ENCODE data around the gene ZFYVE28.

The ZFYVE28 gene

GRCh38 chr4:2337131-2337723, 81.2 kb downstream of the ZFYVE28 start:
- no peak for TF ChIP-seq CTCF (IDR thresholded peaks at IDR 0.05)
- Mint-ChIP-seq H3K4me3 (no peak overlapping the region), H3K9me3 (no peaks in the 10 kb centered on the region), H3K27me3 (ENCODE audit: low read depth, poor library complexity) (peaks cover 20% of the 10 kb centered on the region), H3K27ac (no peak overlapping the region), H3K36me3 (ENCODE audit: low read depth) (no peaks in the 10 kb centered on the region), H3K4me1 (peaks cover 13% of the 10 kb centered on the region)
- no peak for DNase-seq

- Mint-ChIP-seq H3K4me3 (no peak overlapping the region), H3K4me1 (peaks cover 13% of the 10 kb centered on the region), H3K36me3 (ENCODE audit: low read depth) (no peaks in the 10 kb centered on the region), H3K27ac (peak overlapping the region; percentile 79), H3K9me3 (no peaks in the 10 kb centered on the region), H3K27me3 (ENCODE audit: low read depth, poor library complexity) (peaks cover 20% of the 10 kb centered on the region)
- no peak for DNase-seq
- no peak for TF ChIP-seq CTCF (IDR thresholded peaks at IDR 0.05)
Measured at GRCh38 chr4:2336659-2337058, 81.8 kb downstream of the ZFYVE28 start.

DNA sequence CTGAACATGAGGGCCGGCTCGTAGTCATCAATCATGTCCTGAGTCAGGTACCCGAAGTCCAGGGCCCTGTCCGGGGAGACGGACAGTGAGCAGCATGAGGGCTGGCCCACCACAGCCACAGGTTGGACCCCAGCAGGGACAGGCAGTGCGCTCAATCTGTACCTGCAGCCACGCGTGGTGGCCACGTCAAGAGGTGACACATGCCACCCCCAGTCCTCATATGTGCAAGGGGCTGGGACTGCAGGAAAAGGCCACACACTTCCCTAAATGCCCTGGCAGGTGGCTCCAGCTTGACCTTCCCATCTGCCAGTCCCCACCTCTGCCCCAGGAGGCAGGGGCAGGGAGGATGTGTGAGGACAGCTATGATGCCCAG, 82.7 kb downstream of the ZFYVE28 start:
- TF ChIP-seq CTCF (IDR thresholded peaks at IDR 0.05), result no peak
- peaks cover 13% of the 10 kb centered on the region for H3K4me1 Mint-ChIP-seq
- H3K9me3 Mint-ChIP-seq, result no peaks in the 10 kb centered on the region
- H3K4me3 Mint-ChIP-seq, result no peak overlapping the region
- no peak overlapping the region for H3K27ac Mint-ChIP-seq
- DNase-seq, result no peak
- peaks cover 20% of the 10 kb centered on the region for H3K27me3 Mint-ChIP-seq (ENCODE audit: low read depth, poor library complexity)
- H3K36me3 Mint-ChIP-seq (ENCODE audit: low read depth), result no peaks in the 10 kb centered on the region

DNA sequence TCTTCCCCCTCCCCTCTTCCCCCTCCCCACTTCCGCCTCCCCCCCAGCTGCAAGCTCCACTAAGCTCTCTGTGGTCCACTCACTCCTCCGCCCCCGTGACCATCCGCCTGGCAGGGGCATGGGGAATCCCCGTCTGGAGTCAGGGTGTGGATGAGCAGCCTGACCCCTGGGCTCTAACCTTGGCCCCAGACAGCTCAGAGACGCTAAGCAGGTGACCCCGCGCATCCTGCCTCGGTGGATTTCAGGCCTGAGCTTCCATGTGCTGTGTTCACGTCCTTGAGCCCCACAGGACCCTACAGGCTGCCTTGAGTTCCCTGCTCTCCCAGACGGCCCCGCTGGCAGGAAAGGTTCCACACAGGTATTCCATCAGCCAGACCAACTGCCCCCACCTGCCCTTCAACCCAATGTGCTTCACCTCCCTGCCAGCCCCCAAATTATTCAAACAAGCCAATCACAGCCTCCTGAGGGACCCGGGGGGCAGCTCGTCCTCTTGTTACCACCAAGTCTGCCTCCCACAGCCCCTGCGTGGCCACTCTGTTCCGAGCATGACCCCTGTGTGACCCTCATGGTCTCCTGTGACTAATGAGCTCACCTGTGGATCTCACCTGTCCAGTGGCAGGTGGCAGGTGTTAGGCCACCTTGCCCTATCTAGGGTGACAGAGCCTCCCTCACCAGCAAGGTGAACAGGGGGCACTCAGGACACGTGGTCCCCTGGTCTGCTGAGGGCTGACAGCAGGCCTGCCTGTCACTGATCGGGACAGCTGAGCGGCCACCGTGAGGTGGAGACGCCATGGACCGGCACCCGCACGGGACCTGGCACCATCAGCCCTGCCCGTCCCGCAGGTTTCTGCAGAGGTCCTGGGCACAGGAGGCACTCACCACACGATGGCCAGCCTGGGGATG, 83.4 kb downstream of the ZFYVE28 start:
- peaks cover 24% of the 10 kb centered on the region for H3K27me3 Mint-ChIP-seq (ENCODE audit: low read depth, poor library complexity)
- no peak for DNase-seq
- no peak for TF ChIP-seq CTCF (IDR thresholded peaks at IDR 0.05)
- no peaks in the 10 kb centered on the region for H3K36me3 Mint-ChIP-seq (ENCODE audit: low read depth)
- H3K4me3 Mint-ChIP-seq, result no peak overlapping the region
- H3K4me1 Mint-ChIP-seq, result peaks cover 19% of the 10 kb centered on the region
- H3K9me3 Mint-ChIP-seq, result no peaks in the 10 kb centered on the region
- H3K27ac Mint-ChIP-seq, result no peak overlapping the region

GRCh38 chr4:2333916-2334644, 84.4 kb downstream of the ZFYVE28 start:
- H3K27ac Mint-ChIP-seq, result no peak overlapping the region
- H3K36me3 Mint-ChIP-seq (ENCODE audit: low read depth), result no peaks in the 10 kb centered on the region
- DNase-seq, result no peak
- peaks cover 22% of the 10 kb centered on the region for H3K4me1 Mint-ChIP-seq
- peaks cover 2% of the 10 kb centered on the region for H3K9me3 Mint-ChIP-seq
- no peak for TF ChIP-seq CTCF (IDR thresholded peaks at IDR 0.05)
- H3K4me3 Mint-ChIP-seq, result no peak overlapping the region
- H3K27me3 Mint-ChIP-seq (ENCODE audit: low read depth, poor library complexity), result peaks cover 25% of the 10 kb centered on the region
